ENCODE data around the gene FNDC3A. TPM values are rescaled to one million over a fixed set of nuclear protein-coding genes. Genes with fewer than 3 reads are reported as not detected.

FNDC3A gene
- total and polyA plus RNA-seq, 2 experiments from 2014 or later, result 19.5 to 50.4 TPM

- TF ChIP-seq EZH2 (IDR thresholded peaks at IDR 0.05; ENCODE audit: insufficient read depth, poor library complexity, severe bottlenecking), result no peak
- TF ChIP-seq EZH2phosphoT487 (IDR thresholded peaks at IDR 0.05; ENCODE audit: insufficient read depth, low read depth), result no peak
- Histone ChIP-seq H3F3A (ENCODE audit: insufficient read depth) (peaks cover 21% of the 10 kb centered on the region), H3K9ac (no peak overlapping the region), H3K36me3 (ENCODE audit: low read depth) (no peaks in the 10 kb centered on the region), H3K4me1 (ENCODE audit: insufficient read depth) (peaks cover 15% of the 10 kb centered on the region), H3K79me2 (ENCODE audit: insufficient read depth) (peaks cover 33% of the 10 kb centered on the region), H3K4me2 (ENCODE audit: unreplicated experiment) (no peak overlapping the region), H2AFZ (no peak overlapping the region), H3K4me3 (no peak overlapping the region), H4K20me1 (ENCODE audit: insufficient read depth) (no peaks in the 10 kb centered on the region), H3K27me3 (replicated peaks; ENCODE audit: insufficient read depth) (no peaks in the 10 kb centered on the region), H3K9me3 (ENCODE audit: low read depth) (peaks cover 4% of the 10 kb centered on the region), H3K27ac (no peak overlapping the region), H3K9me2 (ENCODE audit: insufficient read depth) (no peaks in the 10 kb centered on the region)
- in situ Hi-C loops (cut with MboI), result no loop called here
- no peak for DNase-seq
- 89 to 100% methylated on average over 1 of the region's 1 CpG for WGBS, 2 experiments (ENCODE audit: low coverage in 1 of 2, low lambda C conversion rate in 2 of 2, missing lambda C conversion rate in 2 of 2)
Measured at GRCh38 chr13:48973845-48974431, 1.8 kb upstream of the FNDC3A start.

DNA sequence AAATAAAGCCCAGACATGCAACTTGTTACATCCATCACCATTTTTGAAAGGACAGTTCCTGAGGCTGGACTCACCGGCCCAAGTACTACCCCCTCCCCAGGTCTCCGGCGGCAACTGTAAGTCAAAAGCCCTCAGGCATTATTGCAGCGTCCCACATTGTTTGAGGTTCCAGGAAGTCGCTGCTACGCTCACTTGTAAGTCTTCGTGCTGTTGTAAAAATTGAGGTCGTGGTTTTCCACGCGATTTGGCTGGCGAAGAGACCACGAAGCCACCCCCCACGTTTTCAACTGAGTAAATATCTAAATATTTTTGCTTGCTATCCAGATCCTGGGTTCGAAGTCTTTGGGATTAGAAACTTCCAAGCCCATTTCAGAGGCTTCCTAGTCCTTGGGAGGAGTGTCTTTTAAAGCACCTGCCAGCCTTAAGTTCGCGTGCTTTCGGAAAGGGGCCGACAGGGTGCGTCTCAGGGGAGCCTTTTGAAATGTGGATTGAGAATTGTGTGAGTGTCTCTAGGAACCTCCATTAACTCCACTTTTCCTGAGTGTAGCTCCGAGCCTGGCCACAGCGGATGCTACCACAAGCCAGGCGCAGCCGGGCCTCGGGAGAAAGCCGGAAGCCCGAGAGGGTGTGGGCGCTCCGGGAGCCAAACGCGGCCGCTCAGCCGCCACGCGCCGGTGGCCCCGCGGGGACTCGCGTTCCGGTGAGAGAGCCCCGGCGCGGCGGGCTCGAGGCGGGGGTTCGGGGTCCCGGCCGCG, 434 bp upstream of the FNDC3A start:
- H3K9me2 ChIP-seq (ENCODE audit: insufficient read depth), result no peaks in the 10 kb centered on the region
- 2% methylated on average over 27 to 44 of the region's 50 CpGs for WGBS, 2 experiments (ENCODE audit: low coverage in 1 of 2, low lambda C conversion rate in 2 of 2, missing lambda C conversion rate in 2 of 2)
- H3K9me3 ChIP-seq (ENCODE audit: low read depth), result peaks cover 4% of the 10 kb centered on the region
- no peaks in the 10 kb centered on the region for H4K20me1 ChIP-seq (ENCODE audit: insufficient read depth)
- in situ Hi-C loops (cut with MboI), result no loop called here
- TF ChIP-seq EZH2phosphoT487 (IDR thresholded peaks at IDR 0.05; ENCODE audit: insufficient read depth, low read depth), result no peak
- TF ChIP-seq EZH2 (IDR thresholded peaks at IDR 0.05; ENCODE audit: insufficient read depth, poor library complexity, severe bottlenecking), result no peak
- DNase-seq, result peak; percentile 77
- H2AFZ ChIP-seq, result peak overlapping the region; percentile 98
- H3K79me2 ChIP-seq (ENCODE audit: insufficient read depth), result peaks cover 47% of the 10 kb centered on the region
- no peaks in the 10 kb centered on the region for H3K36me3 ChIP-seq (ENCODE audit: low read depth)
- no peaks in the 10 kb centered on the region for H3K27me3 ChIP-seq (replicated peaks; ENCODE audit: insufficient read depth)
- peak overlapping the region; percentile 91 for H3K4me3 ChIP-seq
- H3K9ac ChIP-seq, result peak overlapping the region; percentile 90
- H3K4me1 ChIP-seq (ENCODE audit: insufficient read depth), result peaks cover 28% of the 10 kb centered on the region
- peak overlapping the region; percentile 91 for H3K27ac ChIP-seq
- peak overlapping the region; percentile 97 for H3K4me2 ChIP-seq (ENCODE audit: unreplicated experiment)
- H3F3A ChIP-seq (ENCODE audit: insufficient read depth), result peaks cover 32% of the 10 kb centered on the region

DNA sequence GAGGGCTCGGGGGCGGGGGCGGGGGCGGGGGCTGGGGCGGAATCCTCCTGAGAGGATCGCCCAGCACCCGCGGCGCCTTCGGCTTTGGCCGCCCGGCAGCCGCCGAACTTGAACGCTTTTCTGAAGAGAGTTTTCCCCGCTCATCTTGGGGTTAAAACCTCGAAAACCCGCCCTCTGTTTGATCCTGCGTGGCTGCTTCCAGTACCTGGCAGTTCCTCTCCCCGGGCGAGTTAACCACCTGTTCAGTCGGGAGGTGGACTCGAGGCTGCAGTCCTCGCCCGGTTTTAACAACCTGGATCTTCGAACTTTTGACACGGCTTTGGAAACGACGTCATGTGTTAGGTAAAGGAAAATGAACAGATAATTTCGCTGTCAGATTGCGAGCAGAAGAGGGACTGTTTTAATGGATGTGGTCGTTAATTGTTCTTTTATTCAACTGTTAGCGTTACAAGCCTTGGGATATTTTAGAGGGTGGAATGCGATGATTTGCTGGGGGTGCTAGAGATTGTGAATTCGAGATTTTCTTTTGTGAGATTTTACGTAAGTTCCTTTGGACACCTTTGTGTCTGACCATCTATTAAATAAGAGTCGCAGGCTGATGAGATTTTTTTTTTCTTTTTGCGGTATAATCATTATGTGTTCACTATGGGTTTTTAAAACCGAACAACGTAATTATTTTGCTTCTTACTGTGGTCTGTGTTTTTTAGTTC, 1.0 kb downstream of the FNDC3A start:
- Histone ChIP-seq H4K20me1 (ENCODE audit: insufficient read depth) (no peaks in the 10 kb centered on the region), H3K9ac (peak overlapping the region; percentile 90), H3K79me2 (ENCODE audit: insufficient read depth) (peaks cover 61% of the 10 kb centered on the region), H3K4me1 (ENCODE audit: insufficient read depth) (peaks cover 31% of the 10 kb centered on the region), H3K4me3 (peak overlapping the region; percentile 91), H3K9me2 (ENCODE audit: insufficient read depth) (no peaks in the 10 kb centered on the region), H3K36me3 (ENCODE audit: low read depth) (no peaks in the 10 kb centered on the region), H3K27ac (peak overlapping the region; percentile 91), H3F3A (ENCODE audit: insufficient read depth) (peaks cover 33% of the 10 kb centered on the region), H3K4me2 (ENCODE audit: unreplicated experiment) (peak overlapping the region; percentile 91), H3K27me3 (replicated peaks; ENCODE audit: insufficient read depth) (no peaks in the 10 kb centered on the region), H3K9me3 (ENCODE audit: low read depth) (peaks cover 4% of the 10 kb centered on the region), H2AFZ (peak overlapping the region; percentile 98)
- no peak for TF ChIP-seq EZH2 (IDR thresholded peaks at IDR 0.05; ENCODE audit: insufficient read depth, poor library complexity, severe bottlenecking)
- no peak for TF ChIP-seq EZH2phosphoT487 (IDR thresholded peaks at IDR 0.05; ENCODE audit: insufficient read depth, low read depth)
- in situ Hi-C loops (cut with MboI), result no loop called here
- 1 to 2% methylated on average over 24 to 31 of the region's 40 CpGs for WGBS, 2 experiments (ENCODE audit: low coverage in 1 of 2, low lambda C conversion rate in 2 of 2, missing lambda C conversion rate in 2 of 2)
- DNase-seq, result peak; percentile 81

- TF ChIP-seq EZH2phosphoT487 (IDR thresholded peaks at IDR 0.05; ENCODE audit: insufficient read depth, low read depth) (no peak), EZH2 (IDR thresholded peaks at IDR 0.05; ENCODE audit: insufficient read depth, poor library complexity, severe bottlenecking) (no peak)
- peak overlapping the region; percentile 91 for H3K4me3 ChIP-seq
- peak overlapping the region; percentile 98 for H2AFZ ChIP-seq
- H3K79me2 ChIP-seq (ENCODE audit: insufficient read depth), result peaks cover 66% of the 10 kb centered on the region
- no peaks in the 10 kb centered on the region for H4K20me1 ChIP-seq (ENCODE audit: insufficient read depth)
- H3K9me2 ChIP-seq (ENCODE audit: insufficient read depth), result no peaks in the 10 kb centered on the region
- peak overlapping the region; percentile 91 for H3K27ac ChIP-seq
- peaks cover 4% of the 10 kb centered on the region for H3K9me3 ChIP-seq (ENCODE audit: low read depth)
- H3K9ac ChIP-seq, result peak overlapping the region; percentile 90
- DNase-seq, result peak; percentile 40
- peaks cover 34% of the 10 kb centered on the region for H3K4me1 ChIP-seq (ENCODE audit: insufficient read depth)
- H3K27me3 ChIP-seq (replicated peaks; ENCODE audit: insufficient read depth), result no peaks in the 10 kb centered on the region
- in situ Hi-C loops (cut with MboI), result no loop called here
- WGBS, 2 experiments (ENCODE audit: low coverage in 1 of 2, low lambda C conversion rate in 2 of 2, missing lambda C conversion rate in 2 of 2), result 1% methylated on average over 3 of the region's 3 CpGs
- no peaks in the 10 kb centered on the region for H3K36me3 ChIP-seq (ENCODE audit: low read depth)
- peaks cover 33% of the 10 kb centered on the region for H3F3A ChIP-seq (ENCODE audit: insufficient read depth)
- peak overlapping the region; percentile 91 for H3K4me2 ChIP-seq (ENCODE audit: unreplicated experiment)
Measured at GRCh38 chr13:48977286-48977625, 1.5 kb downstream of the FNDC3A start.
